H9 (cell line): Measurements from ENCODE around the gene DOC2B. TPM values are rescaled to one million over a fixed set of nuclear protein-coding genes. Genes with fewer than 3 reads are reported as not detected.

Experiments used
- DNase-seq: peaks from one replicate; pipeline ENCODE4 v3.0.0-alpha.2; 2017
- H2AFZ ChIP-seq: one replicate; pipeline ENCODE4 v1.6.1; 2013; ENCODE audit warnings: mild to moderate bottlenecking, low read length, control low read depth, moderate library complexity
- H2AK5ac ChIP-seq: 2 replicates; pipeline ENCODE4 v1.6.1; 2013; ENCODE audit warnings: low read length, control low read depth, mixed read lengths; ENCODE audit not compliant: insufficient read length
- H2BK120ac ChIP-seq: one replicate; pipeline ENCODE4 v1.6.1; 2013; ENCODE audit warnings: low read depth, mild to moderate bottlenecking, low read length, control low read depth, inconsistent platforms; ENCODE audit not compliant: poor library complexity, severe bottlenecking
- H2BK12ac ChIP-seq: 2 replicates; pipeline ENCODE4 v1.6.1; 2013; ENCODE audit warnings: low read length, control low read depth, mixed read lengths, low read depth; ENCODE audit not compliant: insufficient read length
- H2BK15ac ChIP-seq: 2 replicates; pipeline ENCODE4 v1.6.1; 2013; ENCODE audit warnings: low read depth, low read length, control low read depth
- H2BK20ac ChIP-seq: one replicate; pipeline ENCODE4 v1.6.1; 2013; ENCODE audit warnings: low read depth, mild to moderate bottlenecking, low read length, control low read depth, inconsistent platforms; ENCODE audit not compliant: poor library complexity, severe bottlenecking
- H2BK5ac ChIP-seq: 2 replicates; pipeline ENCODE4 v1.6.1; 2013; ENCODE audit warnings: low read length, control low read depth, mixed read lengths; ENCODE audit not compliant: insufficient read length
- H3K14ac ChIP-seq: 2 replicates; pipeline ENCODE4 v1.6.1; 2013; ENCODE audit warnings: low read length, control low read depth; ENCODE audit not compliant: insufficient read depth
- H3K18ac ChIP-seq: 2 replicates; pipeline ENCODE4 v1.6.1; 2013; ENCODE audit warnings: low read depth, mild to moderate bottlenecking, mixed read lengths, low read length, control low read depth; ENCODE audit not compliant: insufficient read length
- H3K23ac ChIP-seq: 2 replicates; pipeline ENCODE4 v1.6.1; 2013; ENCODE audit warnings: low read length, control low read depth, mixed read lengths, low read depth; ENCODE audit not compliant: insufficient read length
- H3K23me2 ChIP-seq: 2 replicates; pipeline ENCODE4 v1.6.1; 2013; ENCODE audit warnings: low read depth, mild to moderate bottlenecking, mixed read lengths, low read length, control low read depth; ENCODE audit not compliant: insufficient read length, poor library complexity, severe bottlenecking
- H3K27ac ChIP-seq: 2 replicates; pipeline ENCODE4 v1.5.1; 2013; ENCODE audit warnings: low read length, control low read depth, mixed read lengths, low read depth; ENCODE audit not compliant: insufficient read length
- H3K27me3 ChIP-seq: 2 replicates; pipeline ENCODE4 v1.6.1; 2013; ENCODE audit warnings: low read length, control low read depth, inconsistent platforms; ENCODE audit not compliant: insufficient read depth
- H3K4ac ChIP-seq: 2 replicates; pipeline ENCODE4 v1.6.1; 2013; ENCODE audit warnings: low read depth, mild to moderate bottlenecking, control low read depth, inconsistent platforms, low read length, moderate library complexity
- H3K4me1 ChIP-seq: 2 replicates; pipeline ENCODE4 v1.6.1; 2013; ENCODE audit warnings: low read length, control low read depth, inconsistent platforms; ENCODE audit not compliant: insufficient read depth
- H3K4me2 ChIP-seq: 2 replicates; pipeline ENCODE4 v1.6.1; 2013; ENCODE audit warnings: low read length, control low read depth, mixed read lengths; ENCODE audit not compliant: insufficient read length, insufficient read depth
- H3K56ac ChIP-seq: 2 replicates; pipeline ENCODE4 v1.6.1; 2013; ENCODE audit warnings: low read depth, mild to moderate bottlenecking, mixed read lengths, low read length, control low read depth; ENCODE audit not compliant: insufficient read length
- H3K79me1 ChIP-seq: 2 replicates; pipeline ENCODE4 v1.6.1; 2013; ENCODE audit warnings: low read depth, mild to moderate bottlenecking, moderate library complexity, low read length, control low read depth, inconsistent platforms; ENCODE audit not compliant: insufficient read depth, poor library complexity, severe bottlenecking
- H3K79me2 ChIP-seq: 2 replicates; pipeline ENCODE4 v1.6.1; 2013; ENCODE audit warnings: low read length, control low read depth, inconsistent platforms; ENCODE audit not compliant: insufficient read depth
- H3K9ac ChIP-seq: 2 replicates; pipeline ENCODE4 v1.6.1; 2013; ENCODE audit warnings: low read length, control low read depth, mixed read lengths; ENCODE audit not compliant: insufficient read length; ENCODE audit errors: extremely low read depth
- H3K9me3 ChIP-seq: one replicate; pipeline ENCODE4 v1.6.1; 2013; ENCODE audit warnings: low read depth, low read length, inconsistent platforms; ENCODE audit not compliant: control insufficient read depth
- H3T11ph ChIP-seq: one replicate; pipeline ENCODE4 v1.6.1; 2013; ENCODE audit warnings: mild to moderate bottlenecking, low read length, control low read depth, inconsistent platforms
- H4K20me1 ChIP-seq: one replicate; pipeline ENCODE4 v1.6.1; 2013; ENCODE audit not compliant: control insufficient read depth, insufficient read length, insufficient read depth
- H4K5ac ChIP-seq: 2 replicates; pipeline ENCODE4 v1.6.1; 2013; ENCODE audit warnings: low read depth, mild to moderate bottlenecking, mixed read lengths, low read length, control low read depth; ENCODE audit not compliant: insufficient read length
- H4K8ac ChIP-seq: replicated peaks from 2 replicates; pipeline ENCODE4 v1.6.1; 2013; ENCODE audit warnings: low read length, control low read depth, mixed read lengths, low read depth; ENCODE audit not compliant: insufficient read length
- H4K91ac ChIP-seq: 2 replicates; pipeline ENCODE4 v1.6.1; 2013; ENCODE audit warnings: low read depth, mild to moderate bottlenecking, moderate library complexity, mixed read lengths, low read length, control low read depth; ENCODE audit not compliant: insufficient read length
- H3K27ac Mint-ChIP-seq, 3 experiments: 2 replicates in 2 of 3; 3 replicates in 1 of 3; pipeline ENCODE4 v1.8.0; 2020 to 2021; ENCODE audit warnings: mixed read lengths in 3 of 3, mild to moderate bottlenecking in 1 of 3, moderate library complexity in 1 of 3
- H3K27me3 Mint-ChIP-seq: 2 replicates; pipeline ENCODE4 v1.8.0; 2021; ENCODE audit warnings: low read depth, mild to moderate bottlenecking, moderate library complexity, mixed read lengths
- H3K36me3 Mint-ChIP-seq, 3 experiments: 2 replicates in 2 of 3; 3 replicates in 1 of 3; pipeline ENCODE4 v1.8.0; 2020 to 2021; ENCODE audit warnings: low read depth in 3 of 3, mixed read lengths in 3 of 3; ENCODE audit not compliant: insufficient read depth in 1 of 3
- H3K4me1 Mint-ChIP-seq, 2 experiments: 2 replicates each; pipeline ENCODE4 v1.8.0; 2020; ENCODE audit warnings: mixed read lengths in 2 of 2
- H3K4me3 Mint-ChIP-seq, 2 experiments: 2 replicates in 1 of 2; 3 replicates in 1 of 2; pipeline ENCODE4 v1.8.0; 2020 to 2021; ENCODE audit warnings: mild to moderate bottlenecking in 2 of 2, mixed read lengths in 2 of 2, moderate library complexity in 1 of 2
- H3K9me3 Mint-ChIP-seq, 2 experiments: 2 replicates in 1 of 2; 3 replicates in 1 of 2; pipeline ENCODE4 v1.8.0; 2020; ENCODE audit warnings: mild to moderate bottlenecking in 2 of 2, mixed read lengths in 2 of 2, moderate library complexity in 1 of 2
- CTCF ChIP-seq: fragments of 200-600 bp; sonication (generic); conservative IDR thresholded peaks from 3 replicates; pipeline ENCODE4 v1.8.0; 2021; ENCODE audit warnings: antibody characterized with exemption, mild to moderate bottlenecking
- WGBS: extraction: QIAGEN DNeasy Blood & Tissue Kit; methylation state at CpG from one replicate; pipeline ENCODE4 v1.1.7; 2013; ENCODE audit warnings: missing lambda C conversion rate, low lambda C conversion rate, mixed read lengths; ENCODE audit not compliant: insufficient read length; ENCODE audit errors: extremely low coverage; 5-methylcytosine and 5-hydroxymethylcytosine counted together
- total RNA-seq: library from RNA; stranded (reverse); gene quantifications from 2 replicates; pipeline ENCODE4 v1.2.1, GENCODE V29; 2021

DOC2B gene
- total RNA-seq, 1 experiment from 2014 or later = 2.1 TPM

GRCh38 chr17:189444-189843 is 8.0 kb upstream of the DOC2B start:
- H2AFZ ChIP-seq = no peak overlapping the region
- no peak overlapping the region for H3K27ac ChIP-seq
- Mint-ChIP-seq H3K27me3 (peaks cover 25% of the 10 kb centered on the region), H3K4me1 (peaks cover 4 to 12% of the 10 kb centered on the region in 2 experiments), H3K9me3 (peaks cover 0 to 3% of the 10 kb centered on the region in 2 experiments; a peak in 3 of 5 replicates), H3K27ac (no peak overlapping the region), H3K4me3 (no peak overlapping the region), H3K36me3 (no peaks in the 10 kb centered on the region)
- H3K23ac ChIP-seq = no peak overlapping the region
- H3K4me2 ChIP-seq = no peak overlapping the region
- H2BK12ac ChIP-seq = no peak overlapping the region
- H3K79me2 ChIP-seq = no peaks in the 10 kb centered on the region
- H2BK15ac ChIP-seq = no peak overlapping the region
- no peaks in the 10 kb centered on the region for H3K4me1 ChIP-seq
- H3K9ac ChIP-seq = no peak overlapping the region
- no peaks in the 10 kb centered on the region for H3K79me1 ChIP-seq
- no peak for DNase-seq
- H3K23me2 ChIP-seq = no peaks in the 10 kb centered on the region
- no peak overlapping the region for H2BK5ac ChIP-seq
- H3K27me3 ChIP-seq = no peaks in the 10 kb centered on the region
- WGBS = no CpG with 5 or more reads among the region's 7 CpGs
- H3K18ac ChIP-seq = no peak overlapping the region
- no peak overlapping the region for H4K8ac ChIP-seq
- no peaks in the 10 kb centered on the region for H4K20me1 ChIP-seq
- H2BK120ac ChIP-seq = no peak overlapping the region
- no peak overlapping the region for H3K56ac ChIP-seq
- no peak overlapping the region for H4K5ac ChIP-seq
- H3T11ph ChIP-seq = no peak overlapping the region
- no peak overlapping the region for H3K4ac ChIP-seq
- no peak for TF ChIP-seq CTCF
- no peaks in the 10 kb centered on the region for H3K9me3 ChIP-seq
- no peak overlapping the region for H2AK5ac ChIP-seq
- H2BK20ac ChIP-seq = no peak overlapping the region
- no peak overlapping the region for H3K14ac ChIP-seq
- no peak overlapping the region for H4K91ac ChIP-seq
